ENCODE measurements around the gene PCCA.

DNA sequence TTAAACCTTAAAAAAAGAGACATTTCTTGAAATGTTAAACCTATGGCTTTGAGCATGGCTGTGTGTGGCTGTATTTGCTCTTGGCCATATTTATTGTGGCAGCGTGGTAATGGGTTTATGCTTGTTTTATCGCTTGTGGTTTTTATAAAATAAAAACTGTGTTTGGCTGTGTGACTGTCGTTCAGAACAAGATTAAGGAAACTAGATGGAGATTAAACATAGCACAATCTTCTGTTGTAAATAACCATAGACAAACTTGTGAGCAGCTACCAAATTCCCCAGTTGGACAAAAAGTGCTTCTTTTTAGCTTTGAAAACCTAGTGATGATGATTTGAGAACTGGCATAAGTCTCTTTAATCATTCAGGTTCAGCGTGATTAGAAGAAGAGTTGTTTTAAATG lies 308.7 kb downstream of the PCCA start:
- TF ChIP-seq, protein P1, sequence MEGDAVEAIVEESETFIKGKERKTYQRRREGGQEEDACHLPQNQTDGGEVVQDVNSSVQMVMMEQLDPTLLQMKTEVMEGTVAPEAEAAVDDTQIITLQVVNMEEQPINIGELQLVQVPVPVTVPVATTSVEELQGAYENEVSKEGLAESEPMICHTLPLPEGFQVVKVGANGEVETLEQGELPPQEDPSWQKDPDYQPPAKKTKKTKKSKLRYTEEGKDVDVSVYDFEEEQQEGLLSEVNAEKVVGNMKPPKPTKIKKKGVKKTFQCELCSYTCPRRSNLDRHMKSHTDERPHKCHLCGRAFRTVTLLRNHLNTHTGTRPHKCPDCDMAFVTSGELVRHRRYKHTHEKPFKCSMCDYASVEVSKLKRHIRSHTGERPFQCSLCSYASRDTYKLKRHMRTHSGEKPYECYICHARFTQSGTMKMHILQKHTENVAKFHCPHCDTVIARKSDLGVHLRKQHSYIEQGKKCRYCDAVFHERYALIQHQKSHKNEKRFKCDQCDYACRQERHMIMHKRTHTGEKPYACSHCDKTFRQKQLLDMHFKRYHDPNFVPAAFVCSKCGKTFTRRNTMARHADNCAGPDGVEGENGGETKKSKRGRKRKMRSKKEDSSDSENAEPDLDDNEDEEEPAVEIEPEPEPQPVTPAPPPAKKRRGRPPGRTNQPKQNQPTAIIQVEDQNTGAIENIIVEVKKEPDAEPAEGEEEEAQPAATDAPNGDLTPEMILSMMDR (conservative IDR thresholded peaks at IDR 0.05 in 1 of 2, IDR thresholded peaks at IDR 0.05 in 1 of 2; ENCODE audit: low read depth in 1 of 2, low read length in 2 of 2): no peak
- TF ChIP-seq EZH2 (IDR thresholded peaks at IDR 0.05; ENCODE audit: low read length, missing control alignments): no peak
